TTC549 (cell line): ENCODE results near the gene FTCD.
"Not testable (repeated sequence)": the region's sequence is repeated elsewhere in the genome, so short reads cannot be mapped to it uniquely, and the experiment has no call there.

Source experiments
- FAIRE-seq: peaks from 2 replicates; lab custom pipeline; 2012; peaks lifted over from hg19 to GRCh38; lab: Jason Lieb, UNC

The FTCD gene

DNA sequence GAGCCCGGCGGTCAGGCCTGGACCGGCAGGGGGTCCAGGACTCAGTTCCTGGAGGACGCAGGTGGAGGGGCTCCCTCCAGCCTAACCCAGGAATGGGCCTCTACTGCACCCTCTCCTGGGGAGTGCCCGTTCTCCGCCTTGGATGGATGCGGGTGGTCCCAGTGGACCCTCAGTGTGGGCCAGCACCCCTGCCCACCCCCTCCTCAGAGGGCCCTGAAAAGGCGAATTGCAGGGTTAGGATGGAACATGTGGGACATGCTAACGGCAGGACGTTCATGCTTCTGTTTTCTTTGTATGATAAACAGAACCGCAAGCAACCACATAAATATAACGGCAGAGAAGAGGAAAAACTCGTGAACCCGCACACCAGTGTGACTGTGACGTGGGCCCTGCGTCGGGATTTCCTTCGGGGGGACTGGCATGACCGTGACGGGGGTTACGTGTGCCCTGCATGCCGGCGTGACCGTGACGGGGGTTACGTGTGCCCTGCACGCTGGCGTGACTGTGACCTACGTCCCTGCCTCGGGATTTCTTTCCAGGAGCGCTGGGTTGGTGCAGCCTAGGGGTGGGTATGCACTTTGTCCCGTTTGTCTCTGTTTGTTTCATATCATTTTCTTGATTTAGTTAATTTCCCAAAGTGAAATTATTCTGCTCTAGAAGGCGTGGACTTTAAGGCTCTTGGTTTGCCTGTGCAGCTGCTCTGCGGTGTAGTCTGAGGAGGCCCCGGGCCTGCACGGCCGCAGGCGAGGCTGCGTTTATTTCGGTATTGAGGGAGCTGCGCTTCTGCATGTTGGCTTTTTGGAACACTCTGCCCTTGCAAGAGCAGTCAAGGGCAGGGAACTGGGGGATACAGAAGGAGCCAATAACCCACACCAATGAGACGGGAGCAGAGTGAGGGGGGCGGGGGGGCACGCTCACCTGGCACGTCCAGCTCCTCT is 3.1 kb downstream of the FTCD start:
- FAIRE-seq, result no peak

DNA sequence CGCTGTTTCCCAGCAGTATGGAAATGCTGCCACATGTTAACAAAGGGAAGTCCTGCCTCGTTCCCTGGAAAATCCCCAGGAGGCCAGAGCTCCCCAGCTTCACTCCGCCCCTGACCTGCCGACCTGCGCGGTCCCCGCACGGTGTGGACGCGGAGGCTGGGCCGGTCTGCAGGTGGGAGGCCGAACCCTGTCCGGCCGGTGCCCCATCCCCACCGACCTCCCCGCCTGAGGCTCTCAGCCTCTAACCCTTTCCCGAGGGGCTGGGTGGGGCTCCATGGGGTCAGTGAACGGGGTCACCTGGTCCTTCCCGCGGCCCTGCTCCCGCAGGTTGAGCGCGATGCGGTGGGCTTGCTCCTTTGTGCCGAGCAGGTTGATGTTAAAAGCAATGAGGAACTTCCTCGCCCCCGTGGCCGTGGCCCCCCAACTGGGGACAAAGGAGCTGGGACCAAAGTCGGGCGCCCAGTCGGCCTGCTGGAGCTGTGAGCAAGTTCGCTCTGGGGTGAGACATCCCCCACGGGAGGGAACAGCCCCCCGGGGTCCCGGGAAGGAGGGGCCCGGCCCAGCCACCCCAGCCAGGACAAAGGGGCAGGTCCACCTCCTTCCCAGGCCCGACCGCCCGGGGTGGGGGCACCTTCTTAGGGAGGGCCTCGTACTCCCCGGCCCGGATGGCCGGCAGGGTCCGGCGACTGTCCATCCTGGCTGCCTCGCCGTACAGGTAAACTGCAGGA is 4.0 kb downstream of the FTCD start:
- FAIRE-seq, result no peak

DNA sequence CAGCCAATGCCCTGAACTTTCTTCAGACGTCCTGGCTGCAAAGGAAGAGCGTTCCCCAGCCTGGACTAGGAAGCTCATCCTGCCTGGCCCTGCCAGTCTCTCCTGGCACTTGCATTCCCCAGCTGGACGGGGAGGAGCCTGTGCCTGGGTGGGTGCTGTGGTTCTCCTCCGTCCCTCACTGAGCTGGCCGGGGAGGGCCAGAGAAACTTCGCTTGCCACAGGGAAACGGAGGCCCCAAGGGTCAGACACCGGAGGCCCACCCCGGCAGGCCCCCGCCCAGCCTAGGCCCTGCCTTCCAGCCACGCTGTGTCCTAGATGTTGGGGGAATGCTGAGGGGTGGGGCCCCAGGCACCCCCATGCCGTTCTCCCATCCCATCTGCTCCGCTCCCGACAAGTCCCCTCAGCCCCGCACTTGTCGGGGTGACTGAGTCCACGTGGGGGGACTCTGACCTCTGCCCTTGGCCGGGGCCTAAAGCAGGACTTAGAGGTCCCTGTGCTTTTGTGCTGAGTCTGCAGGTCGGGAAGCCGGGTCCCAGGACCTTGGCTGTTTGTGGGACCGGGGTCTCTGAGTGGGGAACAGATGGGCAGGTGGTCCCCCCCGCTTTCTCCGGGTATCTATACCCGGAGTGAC is 4.8 kb downstream of the FTCD start:
- no peak for FAIRE-seq

DNA sequence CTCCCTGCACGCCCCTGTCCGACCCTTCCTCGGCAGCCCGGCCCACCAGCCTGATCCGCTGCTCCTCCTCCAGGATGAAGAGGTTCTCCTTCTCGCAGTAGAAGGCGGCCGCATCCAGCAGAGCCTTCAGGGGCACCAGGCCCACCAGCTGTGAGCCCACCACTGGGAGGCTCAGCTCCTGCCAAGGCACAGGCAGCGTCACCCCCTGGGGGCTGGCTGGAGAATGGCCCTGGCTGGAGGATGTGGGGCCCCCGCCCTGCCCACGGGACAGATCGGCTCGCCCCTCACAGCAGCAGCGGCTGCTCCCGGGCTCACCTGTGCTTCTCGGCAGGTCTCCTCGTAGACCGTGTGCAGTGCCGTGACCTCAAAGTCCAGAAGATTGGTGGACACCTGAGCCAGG is 5.3 kb downstream of the FTCD start:
- FAIRE-seq, result no peak

DNA sequence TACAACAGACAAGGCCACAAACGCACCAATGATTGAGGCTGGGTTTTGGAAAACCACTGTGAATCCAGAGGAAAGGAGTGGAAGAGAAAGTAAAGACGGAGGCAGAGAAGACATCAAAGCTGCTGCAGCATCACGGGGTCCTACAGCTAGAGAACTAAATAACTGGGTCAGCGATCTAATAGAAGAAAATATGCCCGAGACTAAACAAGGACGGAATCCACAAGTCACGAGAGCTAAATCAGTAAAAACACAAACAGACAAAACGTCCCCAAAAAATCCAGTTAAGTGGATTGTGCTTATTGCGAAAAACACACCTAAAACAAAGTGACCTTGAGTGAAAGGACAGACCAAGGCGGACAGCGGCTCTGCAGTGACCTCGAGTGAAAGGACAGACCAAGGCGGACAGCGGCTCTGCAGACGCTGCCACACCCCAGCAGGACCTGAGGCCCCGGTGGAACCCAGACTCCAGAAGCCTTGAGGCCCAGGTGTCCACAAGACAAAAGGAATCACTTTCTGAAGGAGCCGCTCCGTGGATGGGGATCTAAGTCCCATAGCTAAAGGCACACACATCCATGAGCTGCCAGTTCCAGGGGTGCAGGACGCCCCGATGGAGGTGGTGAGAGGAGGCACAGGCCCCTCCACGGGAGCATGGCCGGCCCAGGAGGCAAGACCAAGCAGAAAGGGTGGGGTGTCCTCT is 6.0 kb downstream of the FTCD start:
- no peak for FAIRE-seq

DNA sequence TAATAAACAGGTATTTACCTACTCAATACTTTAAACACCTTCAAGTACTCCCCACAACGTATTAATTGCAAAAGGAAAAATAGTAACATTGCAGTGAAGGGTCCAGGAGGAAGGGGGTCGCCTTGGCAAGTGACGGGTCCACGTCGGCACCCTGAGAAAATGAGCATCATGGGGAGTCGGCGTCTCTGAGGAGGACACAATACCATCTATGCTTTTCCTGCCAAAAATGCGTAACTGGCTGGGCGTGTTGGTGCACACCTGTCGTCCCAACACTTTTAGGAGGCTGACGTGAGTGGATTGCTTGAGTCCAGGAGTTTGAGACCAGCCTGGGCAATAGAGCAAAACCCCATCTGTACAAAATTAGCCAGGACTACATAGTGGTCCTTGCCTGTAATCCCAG is 7.3 kb downstream of the FTCD start:
- FAIRE-seq, result no peak

DNA sequence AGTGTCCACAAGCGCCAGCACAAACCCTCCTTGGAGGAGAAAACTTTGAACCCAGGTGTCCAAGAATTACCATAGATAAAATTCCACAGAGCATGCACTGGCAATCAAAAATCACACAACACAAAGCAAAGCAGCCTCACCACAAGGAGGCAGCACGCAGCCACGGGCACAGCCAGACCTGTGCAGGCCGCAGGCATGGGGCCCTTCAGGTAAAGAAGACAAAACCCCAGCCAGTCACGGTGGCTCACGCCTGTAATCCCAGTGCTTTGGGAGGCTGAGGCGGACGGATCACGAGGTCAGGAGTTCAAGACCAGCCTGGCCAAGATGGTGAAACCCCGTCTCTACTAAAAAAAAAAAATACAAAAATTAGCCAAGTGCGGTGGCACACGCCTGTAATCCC is 8.0 kb downstream of the FTCD start:
- FAIRE-seq, result not testable (repeated sequence)

DNA sequence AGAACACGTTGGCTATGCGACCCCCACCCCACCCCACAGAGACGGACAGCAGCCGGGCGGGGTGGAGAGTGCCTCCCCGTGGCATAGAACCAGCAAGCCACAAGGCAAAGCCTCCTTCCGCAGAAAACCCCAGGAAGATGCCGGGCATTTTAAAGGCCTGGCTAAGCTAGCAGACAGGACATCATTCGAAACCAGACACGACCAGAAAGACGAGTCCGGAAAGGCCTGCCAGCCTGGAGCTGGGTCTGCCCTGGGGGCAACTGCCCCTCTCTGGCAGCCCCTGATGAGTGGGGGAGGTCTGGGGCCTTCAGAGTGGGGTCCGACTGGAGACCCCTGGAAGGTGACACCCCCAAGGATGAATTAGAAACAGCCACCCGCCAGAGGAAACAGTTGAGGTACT is 8.5 kb downstream of the FTCD start:
- FAIRE-seq, result no peak

DNA sequence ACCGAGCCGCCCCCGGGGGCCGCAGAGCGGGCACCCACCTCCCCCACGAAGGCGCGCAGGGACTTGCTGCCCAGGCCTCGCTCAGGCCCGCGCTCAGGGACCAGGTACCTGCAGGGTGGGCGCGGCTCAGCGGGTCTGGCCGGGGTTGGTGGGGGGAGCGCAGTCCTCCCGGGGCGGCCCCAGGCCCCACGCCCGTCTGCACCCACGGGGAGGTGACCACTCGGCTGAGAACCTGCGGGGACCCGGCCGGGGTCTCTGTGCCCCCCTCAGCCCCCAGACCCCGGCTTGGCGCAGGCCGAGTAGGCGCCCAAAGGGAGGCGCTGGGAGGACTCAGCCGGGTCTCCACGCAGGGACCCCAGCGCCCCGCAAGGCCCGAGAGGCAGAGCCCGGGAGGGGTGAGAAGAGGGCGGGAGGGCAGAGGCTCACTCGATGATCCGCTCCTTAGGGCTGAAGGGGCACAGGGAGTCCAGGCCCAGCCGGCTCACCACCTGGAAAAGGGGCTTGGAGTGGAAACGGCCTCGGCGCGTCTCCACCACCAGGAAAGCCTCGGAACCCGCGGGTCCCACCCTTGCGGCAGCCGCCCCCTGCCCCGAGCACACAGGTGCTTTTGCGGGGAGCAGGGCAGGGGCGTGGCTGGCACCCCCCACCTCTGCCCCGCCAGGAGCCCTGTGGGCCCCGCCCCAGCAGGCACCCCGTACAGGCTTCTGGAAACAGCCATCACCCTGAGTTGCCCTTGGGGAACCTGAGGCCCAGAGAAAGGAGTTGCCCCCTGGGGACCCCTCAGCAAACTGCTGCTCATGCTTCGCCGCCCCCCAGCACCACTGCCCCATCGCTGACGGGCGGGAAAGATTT is 9.3 kb downstream of the FTCD start:
- FAIRE-seq, result no peak

DNA sequence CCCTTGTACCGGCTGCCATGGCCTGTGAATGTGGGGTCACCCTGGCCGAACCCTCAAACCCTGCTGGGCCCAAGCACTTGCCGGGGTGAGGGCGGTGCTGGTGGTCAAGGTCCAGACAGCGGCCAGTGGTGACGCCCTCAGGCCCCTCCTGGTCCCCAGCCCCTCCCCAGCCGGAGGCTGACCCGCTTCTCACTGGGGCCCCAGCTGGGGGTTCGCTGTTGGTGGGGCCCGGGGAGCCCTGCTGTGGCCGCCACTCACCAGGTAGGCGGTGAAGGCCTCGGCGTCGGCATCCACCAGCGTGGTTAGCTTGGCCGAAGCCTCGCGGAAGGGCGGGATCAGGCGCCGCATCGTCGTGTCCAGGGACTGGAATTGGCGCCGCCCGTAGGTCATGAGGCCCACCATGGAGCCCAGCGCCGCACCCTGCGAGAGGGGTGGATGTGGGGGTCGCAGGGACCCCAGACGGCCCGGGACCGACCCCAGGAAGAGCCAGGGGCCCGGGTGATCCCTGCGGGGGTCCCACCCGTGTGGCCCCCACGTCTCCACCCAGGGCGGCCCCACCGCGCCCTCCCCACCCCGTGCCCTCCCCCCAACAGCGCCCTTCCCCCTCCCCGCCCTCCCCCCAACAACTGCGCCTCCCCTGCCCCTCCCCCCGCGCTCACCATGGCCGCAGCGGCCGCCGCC is 10.1 kb downstream of the FTCD start:
- FAIRE-seq, result no peak

DNA sequence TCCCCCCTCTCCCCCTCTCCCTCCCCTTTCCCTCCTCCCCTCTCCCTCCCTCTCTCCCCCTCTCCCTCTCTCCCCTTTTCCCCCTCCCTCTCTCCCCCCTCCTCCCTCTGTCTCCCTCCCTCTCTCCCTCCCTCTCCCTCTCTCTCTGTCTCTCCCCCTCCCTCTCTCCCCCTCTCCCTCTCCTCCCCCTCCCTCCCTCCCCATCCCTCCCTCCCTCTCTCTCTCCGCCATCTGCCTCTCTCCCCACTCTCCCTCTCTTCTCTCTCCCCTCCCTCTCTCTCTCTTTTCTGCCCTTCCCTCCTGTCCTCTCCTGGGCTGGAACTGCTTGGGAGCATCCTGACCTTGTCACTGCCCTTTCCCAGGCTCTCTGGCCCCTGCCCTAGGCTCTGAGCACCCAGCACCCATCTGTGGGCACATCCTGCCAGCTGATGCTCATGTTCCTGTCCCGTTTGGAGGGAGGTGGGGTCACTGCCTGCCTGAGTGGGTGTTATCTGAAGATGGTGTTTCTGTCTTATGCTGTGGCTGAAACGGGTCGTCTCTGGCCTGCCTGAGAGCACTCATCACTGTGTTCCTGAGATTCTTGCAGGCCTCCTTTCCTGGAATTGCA is 10.8 kb downstream of the FTCD start:
- no peak for FAIRE-seq

DNA sequence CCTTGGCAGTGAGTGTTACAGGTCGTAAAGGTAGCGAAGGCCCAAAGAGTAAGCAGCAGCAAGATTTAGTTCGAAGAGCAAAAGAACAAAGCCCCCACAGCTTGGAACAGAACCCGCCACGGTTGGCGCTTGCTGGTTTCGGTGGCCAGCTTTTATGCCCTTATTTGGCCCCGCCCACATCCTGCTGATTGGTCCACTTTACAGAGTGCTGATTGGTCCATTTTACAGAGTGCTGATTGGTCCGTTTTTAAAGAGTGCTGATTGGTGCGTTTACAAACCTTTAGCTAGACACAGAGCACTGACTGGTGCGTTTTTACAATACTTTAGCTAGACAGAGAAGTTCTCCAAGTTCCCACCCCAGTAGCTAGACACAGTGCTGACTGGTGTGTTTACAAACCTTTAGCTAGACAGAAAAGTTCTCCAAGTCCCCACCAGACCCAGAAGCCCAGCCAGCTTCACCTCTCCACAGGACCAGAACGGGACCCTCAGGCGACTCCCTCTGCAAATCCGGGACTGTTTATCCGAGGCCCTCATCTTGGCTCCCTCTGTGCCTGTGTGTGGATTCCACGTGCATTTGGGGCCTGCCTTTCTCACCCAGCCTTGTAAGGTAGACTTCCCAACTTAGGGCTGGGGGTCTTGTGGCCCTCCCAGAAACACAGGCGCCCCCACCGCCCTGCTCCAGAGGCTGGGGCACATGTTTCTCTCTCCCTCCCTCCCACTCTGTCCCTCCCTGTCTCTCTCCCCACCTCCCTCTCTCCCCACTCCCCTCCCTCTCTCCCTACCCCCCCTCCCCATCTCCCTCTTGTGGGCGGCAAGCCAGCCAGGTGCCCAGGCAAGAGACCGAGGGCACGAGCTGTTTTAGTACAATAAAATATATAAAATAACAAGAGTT is 12.6 kb downstream of the FTCD start:
- FAIRE-seq, result no peak

DNA sequence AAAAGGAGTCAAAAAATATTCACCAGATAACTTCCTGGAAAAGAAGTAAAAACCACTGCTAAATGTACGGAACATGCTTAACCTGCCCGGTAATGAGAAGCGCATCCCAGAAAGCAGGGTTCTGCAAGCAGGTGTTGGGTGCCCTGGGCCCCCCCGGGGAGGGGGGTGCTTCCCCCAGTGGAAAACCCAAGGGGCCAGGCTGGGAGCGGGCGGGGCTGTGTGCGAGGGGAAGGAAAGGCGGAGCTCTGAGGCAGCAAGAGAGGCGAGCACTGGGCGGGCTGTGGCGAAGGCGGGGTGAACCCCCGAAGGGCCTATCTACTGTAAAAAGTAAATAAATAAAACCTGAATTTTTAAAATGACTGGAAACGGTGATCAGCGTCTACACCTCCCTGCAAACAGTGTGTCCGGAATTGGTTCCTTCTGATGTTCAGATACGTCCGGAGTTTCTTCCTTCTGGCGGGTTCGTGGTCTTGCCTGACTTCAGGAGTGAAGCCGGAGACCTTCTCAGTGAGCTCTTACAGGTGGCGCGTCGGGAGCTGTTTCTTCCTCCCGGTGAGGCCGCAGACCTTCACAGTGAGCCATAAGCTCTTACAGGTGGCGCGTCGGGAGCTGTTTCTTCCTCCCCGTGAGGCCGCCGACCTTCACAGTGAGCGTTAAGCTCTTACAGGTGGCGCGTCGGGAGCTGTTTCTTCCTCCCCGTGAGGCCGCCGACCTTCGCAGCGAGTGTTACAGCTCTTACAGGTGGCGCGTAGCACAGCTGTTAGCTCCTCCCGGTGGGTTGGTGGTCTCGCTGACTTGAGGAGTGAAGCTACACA is 13.4 kb downstream of the FTCD start:
- FAIRE-seq, result no peak

DNA sequence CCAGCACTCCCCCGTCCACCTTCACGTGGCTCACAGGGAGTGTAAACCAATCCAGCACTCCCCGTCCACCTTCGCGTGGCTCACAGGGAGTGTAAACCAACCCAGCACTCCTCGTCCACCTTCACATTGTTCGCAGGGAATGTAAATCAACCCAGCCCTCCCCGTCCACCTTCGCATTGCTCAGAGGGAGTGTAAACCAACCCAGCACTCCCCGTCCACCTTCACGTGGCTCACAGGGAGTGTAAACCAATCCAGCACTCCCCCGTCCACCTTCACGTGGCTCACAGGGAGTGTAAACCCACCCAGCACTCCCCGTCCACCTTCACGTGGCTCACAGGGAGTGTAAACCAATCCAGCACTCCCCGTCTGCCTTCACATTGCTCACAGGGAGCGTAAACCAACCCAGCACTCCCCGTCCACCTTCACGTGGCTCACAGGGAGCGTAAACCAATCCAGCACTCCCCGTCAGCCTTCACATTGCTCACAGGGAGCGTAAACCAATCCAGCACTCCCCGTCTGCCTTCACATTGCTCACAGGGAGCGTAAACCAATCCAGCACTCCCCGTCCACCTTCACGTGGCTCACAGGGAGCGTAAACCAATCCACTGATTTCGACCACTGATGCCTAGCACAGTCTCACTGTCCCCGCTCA is 14.9 kb downstream of the FTCD start:
- not testable (repeated sequence) for FAIRE-seq

DNA sequence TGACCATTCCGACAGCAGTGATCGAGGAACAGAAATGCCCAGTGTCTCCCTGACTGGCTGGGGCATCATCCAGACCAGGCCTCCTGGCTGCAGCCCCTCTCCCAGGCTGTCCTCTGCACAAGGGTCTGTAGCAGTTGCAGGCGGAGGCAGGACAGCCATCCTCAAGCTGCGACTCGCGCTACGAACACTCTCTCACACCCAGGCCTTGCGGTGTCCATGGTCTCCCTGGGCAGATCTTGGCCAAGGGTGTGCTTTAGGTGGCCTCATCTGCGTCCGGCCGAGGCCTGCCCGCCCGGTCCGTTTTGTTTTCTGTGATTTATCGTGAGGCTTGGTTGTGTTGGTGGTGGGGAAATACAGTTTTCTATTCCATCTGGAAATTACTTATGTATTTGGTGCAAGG is 15.7 kb downstream of the FTCD start:
- FAIRE-seq, result no peak

DNA sequence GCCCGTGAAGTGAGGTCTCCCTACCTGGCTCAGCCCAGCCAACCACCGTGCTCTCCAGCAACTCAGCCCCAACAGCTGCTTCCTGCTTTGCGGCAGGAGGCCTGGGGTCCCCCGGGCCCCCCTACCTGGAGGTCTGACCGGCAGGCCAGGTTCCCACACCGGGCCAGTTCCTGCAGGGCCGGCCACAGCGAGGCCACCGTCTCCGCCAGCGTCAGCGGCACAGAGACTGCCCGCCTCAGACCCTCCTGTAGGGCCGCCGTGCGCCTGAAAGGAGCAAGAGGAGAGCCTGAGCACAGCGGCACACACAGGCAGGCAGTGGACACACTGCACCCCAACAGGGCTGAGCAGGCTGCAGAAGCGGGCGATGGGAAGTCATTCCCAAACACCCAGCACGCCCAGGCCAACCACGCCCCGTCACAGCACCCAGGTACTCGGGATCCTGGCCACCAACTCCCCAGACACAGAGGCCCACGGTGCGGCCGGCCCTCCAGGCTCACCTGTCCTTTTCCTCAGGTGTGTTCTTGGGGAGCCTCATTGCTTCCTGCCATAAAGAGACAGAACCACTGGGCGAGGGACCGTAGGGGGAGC is 16.9 kb downstream of the FTCD start:
- FAIRE-seq, result no peak

DNA sequence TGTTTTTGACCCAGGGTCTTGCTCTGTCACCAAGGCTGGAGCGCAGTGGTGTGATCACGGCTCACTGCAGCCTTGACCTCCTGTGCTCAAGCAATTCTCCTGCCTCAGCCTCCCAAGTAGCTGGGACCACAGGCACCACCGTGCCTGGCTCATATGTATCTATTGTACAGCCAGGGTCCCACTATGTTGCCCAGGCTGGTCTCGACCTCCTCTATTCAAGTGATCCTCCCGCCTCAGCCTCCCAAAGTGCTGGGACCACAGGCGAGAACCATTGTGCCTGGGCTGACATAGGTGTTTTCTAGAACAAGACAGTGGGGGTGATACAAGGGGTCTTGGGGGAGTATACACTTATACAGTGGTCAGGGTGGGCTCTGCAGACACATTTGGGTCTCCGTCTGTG is 17.5 kb downstream of the FTCD start:
- FAIRE-seq, result no peak
